ENCODE measurements around the gene NOL4L. TPM values are rescaled to one million over a fixed set of nuclear protein-coding genes. Genes with fewer than 3 reads are reported as not detected.

NOL4L gene
- total RNA-seq, 2 donors from 2014 or later, result 60.9 to 62.9 TPM

- no peak for ATAC-seq
- Mint-ChIP-seq H3K4me1 (peaks cover 14% of the 10 kb centered on the region), H3K36me3 (ENCODE audit: low read depth) (peaks cover 2% of the 10 kb centered on the region), H3K4me3 (peak overlapping the region; percentile 55), H3K27me3 (no peaks in the 10 kb centered on the region), H3K27ac (no peak overlapping the region)
- H3K9me3 ChIP-seq (ENCODE audit: control insufficient read depth, low read length, poor library complexity, severe bottlenecking), result no peaks in the 10 kb centered on the region
- no peak for DNase-seq
Observed at GRCh38 chr20:32454164-32455145, 130.7 kb downstream of the NOL4L start.

DNA sequence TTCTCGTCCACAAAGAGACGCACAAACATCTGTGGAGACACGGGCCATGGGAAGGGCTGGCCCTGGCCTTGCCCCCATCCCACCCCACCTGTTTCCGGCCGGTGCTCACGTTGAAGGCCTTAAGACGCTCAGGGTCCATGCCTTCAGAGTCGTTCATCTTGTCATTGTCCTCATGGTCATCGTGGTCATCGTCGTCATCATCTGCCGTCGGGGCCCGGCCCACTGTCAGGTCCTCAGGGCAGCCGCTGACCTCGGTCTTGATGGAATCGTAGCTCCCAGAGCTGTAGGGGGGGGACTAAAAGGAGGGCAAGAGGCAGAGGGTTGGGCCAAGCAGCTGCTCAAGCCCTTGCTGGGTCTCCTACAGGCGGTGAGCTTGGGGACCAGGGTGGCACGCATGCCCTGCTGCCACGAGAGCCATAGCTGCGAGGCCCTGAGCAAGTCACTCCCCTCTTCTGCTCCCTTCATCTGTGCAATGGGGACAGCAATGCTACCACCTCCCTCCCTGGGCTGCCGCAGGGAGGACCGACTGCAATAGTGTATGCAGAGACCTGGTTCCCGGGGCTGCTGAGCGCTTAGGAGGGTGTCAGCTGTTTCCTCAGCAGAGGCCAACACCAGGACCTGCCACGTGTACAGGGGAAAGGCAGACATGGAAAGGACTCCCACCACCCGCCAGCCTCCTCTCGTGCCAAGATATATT is 131.5 kb downstream of the NOL4L start:
- peaks cover 2% of the 10 kb centered on the region for H3K36me3 Mint-ChIP-seq (ENCODE audit: low read depth)
- peaks cover 14% of the 10 kb centered on the region for H3K4me1 Mint-ChIP-seq
- H3K9me3 ChIP-seq (ENCODE audit: control insufficient read depth, low read length, poor library complexity, severe bottlenecking), result no peaks in the 10 kb centered on the region
- no peaks in the 10 kb centered on the region for H3K27me3 Mint-ChIP-seq
- ATAC-seq (no peak), DNase-seq (no peak)
- no peak overlapping the region for H3K4me3 Mint-ChIP-seq
- peak overlapping the region; percentile 24 for H3K27ac Mint-ChIP-seq

DNA sequence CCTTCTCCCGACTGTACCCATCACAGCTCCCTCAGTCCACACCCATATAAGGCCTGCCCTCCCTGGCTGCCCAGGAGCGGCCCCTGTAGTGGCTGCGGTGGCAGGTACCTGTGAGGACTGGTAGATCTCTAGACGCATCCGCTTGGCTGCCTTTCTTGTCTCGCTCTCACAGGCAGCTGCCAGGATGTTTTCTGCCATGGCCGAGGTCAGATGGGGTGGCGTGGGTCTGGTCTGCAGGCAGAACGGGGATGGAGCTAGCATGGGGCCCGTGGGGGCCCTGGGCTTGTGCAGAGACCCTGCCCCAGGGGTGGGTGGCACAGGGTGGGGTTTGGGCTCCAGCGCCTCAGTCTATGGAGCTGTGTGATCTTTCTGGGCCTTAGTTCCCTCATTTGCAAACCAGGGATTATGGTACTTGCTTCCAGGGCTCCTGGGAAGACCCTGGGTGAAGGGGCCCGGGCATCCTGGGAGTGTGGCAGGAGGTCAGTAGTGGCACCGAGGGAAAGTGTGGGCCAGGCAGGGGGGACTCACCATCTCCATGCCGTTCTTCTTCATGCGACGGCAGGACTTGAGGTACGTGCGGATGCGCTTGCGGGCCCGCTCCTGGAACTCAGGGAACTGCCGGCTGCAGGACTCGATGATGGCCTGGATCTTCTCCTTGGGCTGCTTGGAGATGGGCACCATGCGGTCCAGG is 132.2 kb downstream of the NOL4L start:
- H3K27me3 Mint-ChIP-seq, result no peaks in the 10 kb centered on the region
- ATAC-seq, result no peak
- peaks cover 2% of the 10 kb centered on the region for H3K36me3 Mint-ChIP-seq (ENCODE audit: low read depth)

DNA sequence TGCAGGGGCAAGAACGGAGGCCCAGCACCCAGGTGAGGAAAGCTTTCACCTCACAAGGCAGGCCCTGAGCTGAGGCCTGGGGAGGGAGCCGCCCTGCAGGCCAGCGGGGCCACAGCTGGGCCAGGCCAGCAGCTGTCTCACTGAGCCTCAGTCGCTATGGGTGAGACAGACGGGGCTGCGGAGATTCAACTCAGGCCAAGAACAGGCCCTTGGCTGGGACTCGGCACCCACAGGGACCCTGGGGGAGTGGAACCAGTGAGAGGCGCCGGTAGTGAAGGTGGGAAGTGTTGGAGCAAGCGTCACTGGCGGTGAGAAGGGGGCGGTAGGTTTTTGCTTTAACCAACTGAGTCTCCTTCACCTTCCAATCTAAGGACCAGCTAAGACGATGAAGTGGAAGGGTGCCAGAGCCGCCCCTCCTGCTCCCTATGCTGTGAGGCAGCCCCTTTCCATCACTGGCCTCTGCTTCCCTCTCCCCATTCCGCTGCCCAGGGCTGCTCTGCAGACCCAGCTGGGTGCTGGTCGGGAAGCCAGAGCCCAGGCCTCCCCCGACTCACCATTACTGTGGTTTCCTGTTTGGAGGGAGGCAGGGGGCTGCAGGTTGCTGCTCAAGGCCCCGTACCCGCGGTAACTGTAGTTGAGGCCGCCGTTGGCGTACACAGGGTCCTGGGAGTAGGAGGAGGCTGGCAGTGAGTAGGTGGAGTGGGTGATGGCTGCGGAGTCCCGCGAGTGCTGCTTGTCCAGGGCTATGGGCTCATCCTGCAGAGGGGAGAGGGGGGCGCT is 133.3 kb downstream of the NOL4L start:
- Mint-ChIP-seq H3K4me3 (peak overlapping the region; percentile 5), H3K36me3 (ENCODE audit: low read depth) (peaks cover 2% of the 10 kb centered on the region), H3K27me3 (no peaks in the 10 kb centered on the region), H3K27ac (peak overlapping the region; percentile 24), H3K4me1 (peaks cover 13% of the 10 kb centered on the region)
- ATAC-seq (no peak), DNase-seq (no peak)
- no peaks in the 10 kb centered on the region for H3K9me3 ChIP-seq (ENCODE audit: control insufficient read depth, low read length, poor library complexity, severe bottlenecking)

More for the DNA sequence above, 132.2 kb downstream of the NOL4L start:
- H3K4me1 Mint-ChIP-seq, result peaks cover 12% of the 10 kb centered on the region
- no peaks in the 10 kb centered on the region for H3K9me3 ChIP-seq (ENCODE audit: control insufficient read depth, low read length, poor library complexity, severe bottlenecking)
- peak overlapping the region; percentile 24 for H3K27ac Mint-ChIP-seq
- DNase-seq, result no peak
- no peak overlapping the region for H3K4me3 Mint-ChIP-seq

DNA sequence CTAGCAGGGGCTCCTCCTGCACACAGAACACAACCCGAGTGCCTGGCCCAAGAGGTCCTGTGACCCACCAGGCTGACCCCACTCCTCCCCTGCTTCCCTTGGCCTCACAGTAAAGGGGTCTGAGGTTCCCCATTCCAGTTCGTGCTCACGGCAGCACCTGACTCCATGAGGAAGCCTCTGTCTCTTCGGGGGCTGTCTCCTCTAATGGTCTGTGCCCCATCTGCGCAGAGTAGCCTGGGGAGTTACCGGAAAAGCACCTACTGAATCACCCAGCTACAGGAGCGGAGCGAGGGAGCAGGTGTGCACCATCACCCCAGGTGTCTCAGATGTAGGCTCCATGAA is 133.8 kb downstream of the NOL4L start:
- ATAC-seq, result no peak
- Mint-ChIP-seq H3K4me1 (peaks cover 15% of the 10 kb centered on the region), H3K4me3 (no peak overlapping the region), H3K36me3 (ENCODE audit: low read depth) (peaks cover 2% of the 10 kb centered on the region), H3K27ac (no peak overlapping the region), H3K27me3 (no peaks in the 10 kb centered on the region)
- DNase-seq, result no peak
- no peaks in the 10 kb centered on the region for H3K9me3 ChIP-seq (ENCODE audit: control insufficient read depth, low read length, poor library complexity, severe bottlenecking)

GRCh38 chr20:32450484-32451061 is 134.6 kb downstream of the NOL4L start:
- peak overlapping the region; percentile 78 for H3K27ac Mint-ChIP-seq
- no peak for ATAC-seq
- no peak for DNase-seq

GRCh38 chr20:32449890-32450401 is 135.2 kb downstream of the NOL4L start:
- H3K36me3 Mint-ChIP-seq (ENCODE audit: low read depth), result peaks cover 4% of the 10 kb centered on the region
- no peaks in the 10 kb centered on the region for H3K27me3 Mint-ChIP-seq
- H3K9me3 ChIP-seq (ENCODE audit: control insufficient read depth, low read length, poor library complexity, severe bottlenecking), result no peaks in the 10 kb centered on the region
- DNase-seq (no peak), ATAC-seq (no peak)
- no peak overlapping the region for H3K4me3 Mint-ChIP-seq
- H3K4me1 Mint-ChIP-seq, result peaks cover 22% of the 10 kb centered on the region
- H3K27ac Mint-ChIP-seq, result peak overlapping the region; percentile 78

More at GRCh38 chr20:32450484-32451061, 134.6 kb downstream of the NOL4L start:
- H3K27me3 Mint-ChIP-seq, result no peaks in the 10 kb centered on the region
- no peak overlapping the region for H3K4me3 Mint-ChIP-seq
- peaks cover 19% of the 10 kb centered on the region for H3K4me1 Mint-ChIP-seq
- H3K36me3 Mint-ChIP-seq (ENCODE audit: low read depth), result peaks cover 2% of the 10 kb centered on the region
- H3K9me3 ChIP-seq (ENCODE audit: control insufficient read depth, low read length, poor library complexity, severe bottlenecking), result no peaks in the 10 kb centered on the region

- Mint-ChIP-seq H3K4me1 (peaks cover 20% of the 10 kb centered on the region), H3K27ac (peak overlapping the region; percentile 78), H3K4me3 (no peak overlapping the region), H3K27me3 (no peaks in the 10 kb centered on the region), H3K36me3 (ENCODE audit: low read depth) (peaks cover 3% of the 10 kb centered on the region)
- H3K9me3 ChIP-seq (ENCODE audit: control insufficient read depth, low read length, poor library complexity, severe bottlenecking), result no peaks in the 10 kb centered on the region
- no peak for ATAC-seq
- DNase-seq, result no peak
Observed at GRCh38 chr20:32449057-32449889, 135.9 kb downstream of the NOL4L start.

DNA sequence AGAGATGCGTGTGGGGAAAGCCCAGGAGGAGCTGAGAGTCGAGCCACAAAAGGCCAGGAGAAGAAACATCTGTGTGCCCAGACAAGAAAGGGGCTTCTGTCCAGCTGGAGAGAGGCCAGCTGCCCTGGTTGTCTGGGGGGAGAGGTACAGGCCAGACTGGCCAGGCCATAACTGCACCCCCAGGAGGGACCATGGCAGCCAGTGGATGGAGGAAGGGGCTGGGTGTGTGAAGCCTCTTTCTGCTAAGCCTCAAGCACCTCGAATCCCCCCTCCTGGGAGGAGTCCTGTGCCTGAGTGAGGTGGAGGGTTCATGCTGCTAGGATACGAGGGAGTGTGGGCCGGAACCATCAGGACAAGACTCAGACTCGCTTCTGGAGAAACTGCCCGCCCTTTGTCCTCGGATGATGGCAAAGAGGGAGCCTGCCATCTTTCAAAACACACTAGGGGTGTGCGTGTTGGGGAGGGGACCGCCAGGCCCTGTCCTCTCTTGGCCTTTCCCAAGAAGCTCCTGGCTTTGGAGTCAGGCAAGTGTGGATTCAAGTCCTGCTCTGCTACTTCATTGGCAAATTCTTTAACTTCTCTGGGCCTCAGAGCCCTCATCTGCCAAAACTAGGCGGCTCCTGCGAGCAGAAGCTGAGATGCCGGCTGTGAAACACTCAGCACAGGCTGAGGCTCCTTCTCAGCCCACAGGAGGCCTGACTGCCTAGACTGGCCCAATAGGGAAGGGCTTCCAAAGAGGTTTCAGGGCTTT is 136.7 kb downstream of the NOL4L start:
- DNase-seq (no peak), ATAC-seq (no peak)
- Mint-ChIP-seq H3K27ac (peak overlapping the region; percentile 81), H3K4me1 (peaks cover 24% of the 10 kb centered on the region), H3K4me3 (no peak overlapping the region), H3K27me3 (no peaks in the 10 kb centered on the region), H3K36me3 (ENCODE audit: low read depth) (peaks cover 3% of the 10 kb centered on the region)
- no peaks in the 10 kb centered on the region for H3K9me3 ChIP-seq (ENCODE audit: control insufficient read depth, low read length, poor library complexity, severe bottlenecking)

GRCh38 chr20:32447136-32448027 is 137.8 kb downstream of the NOL4L start:
- Mint-ChIP-seq H3K4me3 (no peak overlapping the region), H3K27ac (peak overlapping the region; percentile 81), H3K4me1 (peaks cover 29% of the 10 kb centered on the region), H3K27me3 (no peaks in the 10 kb centered on the region), H3K36me3 (ENCODE audit: low read depth) (peaks cover 3% of the 10 kb centered on the region)
- DNase-seq (no peak), ATAC-seq (no peak)
- no peaks in the 10 kb centered on the region for H3K9me3 ChIP-seq (ENCODE audit: control insufficient read depth, low read length, poor library complexity, severe bottlenecking)

Measured in T-helper 17 cell (primary cell).